ENCODE data around the gene CTCF.

The CTCF gene

GRCh38 chr16:67676939-67677338, 114.6 kb downstream of the CTCF start:
- no peak for DNase-seq (ENCODE audit: low read depth in 2 of 2)
- no peak for TF ChIP-seq CTCF (IDR thresholded peaks at IDR 0.05; ENCODE audit: low read depth, low read length)
- H3K4me3 ChIP-seq (replicated peaks in 1 of 2; ENCODE audit: low read depth in 2 of 2, low read length in 2 of 2), result no peak overlapping the region

- no peak overlapping the region for H3K4me3 ChIP-seq (replicated peaks in 1 of 2; ENCODE audit: low read depth in 2 of 2, low read length in 2 of 2)
- no peak for DNase-seq (ENCODE audit: low read depth in 2 of 2)
Observed at GRCh38 chr16:67677712-67678111, 115.4 kb downstream of the CTCF start.

GRCh38 chr16:67678354-67679023, 116.2 kb downstream of the CTCF start:
- H3K4me3 ChIP-seq (replicated peaks in 1 of 2; ENCODE audit: low read depth in 2 of 2, low read length in 2 of 2), result no peak overlapping the region
- no peak for TF ChIP-seq CTCF (IDR thresholded peaks at IDR 0.05; ENCODE audit: low read depth, low read length)
- DNase-seq (ENCODE audit: low read depth in 2 of 2), result no peak

More at GRCh38 chr16:67677712-67678111, 115.4 kb downstream of the CTCF start:
- no peak for TF ChIP-seq CTCF (IDR thresholded peaks at IDR 0.05; ENCODE audit: low read depth, low read length)

- DNase-seq (ENCODE audit: low read depth in 2 of 2), result no peak
- no peak for TF ChIP-seq CTCF (IDR thresholded peaks at IDR 0.05; ENCODE audit: low read depth, low read length)
Observed at GRCh38 chr16:67679935-67680897, 117.9 kb downstream of the CTCF start.

GRCh38 chr16:67683767-67684166, 121.4 kb downstream of the CTCF start:
- no peak for TF ChIP-seq CTCF (IDR thresholded peaks at IDR 0.05; ENCODE audit: low read depth, low read length)
- no peak overlapping the region for H3K4me3 ChIP-seq (replicated peaks in 1 of 2; ENCODE audit: low read depth in 2 of 2, low read length in 2 of 2)
- no peak for DNase-seq (ENCODE audit: low read depth in 2 of 2)

More at GRCh38 chr16:67679935-67680897, 117.9 kb downstream of the CTCF start:
- no peak overlapping the region for H3K4me3 ChIP-seq (replicated peaks in 1 of 2; ENCODE audit: low read depth in 2 of 2, low read length in 2 of 2)

- no peak for DNase-seq (ENCODE audit: low read depth in 2 of 2)
- no peak for TF ChIP-seq CTCF (IDR thresholded peaks at IDR 0.05; ENCODE audit: low read depth, low read length)
- no peak overlapping the region for H3K4me3 ChIP-seq (replicated peaks in 1 of 2; ENCODE audit: low read depth in 2 of 2, low read length in 2 of 2)
Observed at GRCh38 chr16:67685388-67686112, 123.2 kb downstream of the CTCF start.
